Measurements from ENCODE around the gene EPS8L3. TPM values are rescaled to one million over a fixed set of nuclear protein-coding genes. Genes with fewer than 3 reads are reported as not detected.

Gene EPS8L3
- total RNA-seq, 1 experiment from 2014 or later, result 0.96 TPM

- Histone ChIP-seq H3K4me3 (replicated peaks in 1 of 2; ENCODE audit: low read depth in 1 of 2, low read length in 2 of 2) (no peak overlapping the region), H3K27me3 (ENCODE audit: insufficient read depth, low read length) (no peaks in the 10 kb centered on the region), H3K4me1 (ENCODE audit: control insufficient read depth in 1 of 2, insufficient read depth in 2 of 2, low read length in 2 of 2) (peaks cover 12 to 22% of the 10 kb centered on the region in 2 experiments), H3K9me3 (ENCODE audit: control insufficient read depth in 1 of 2, insufficient read depth in 1 of 2, low read depth in 1 of 2, low read length in 2 of 2) (no peaks in the 10 kb centered on the region), H3K9me2 (ENCODE audit: insufficient read depth) (no peaks in the 10 kb centered on the region), H3K9ac (ENCODE audit: low read length) (no peak overlapping the region), H3K36me3 (ENCODE audit: control insufficient read depth in 1 of 2, insufficient read depth in 2 of 2, low read length in 2 of 2) (no peaks in the 10 kb centered on the region), H3K27ac (ENCODE audit: low read depth, low read length) (no peak overlapping the region), H3K4me2 (ENCODE audit: low read length) (no peak overlapping the region), H4K20me1 (ENCODE audit: insufficient read depth) (no peaks in the 10 kb centered on the region), H3K79me2 (ENCODE audit: insufficient read depth, low read length) (no peaks in the 10 kb centered on the region), H2AFZ (ENCODE audit: low read depth, low read length, poor library complexity, severe bottlenecking) (no peak overlapping the region)
- ChIA-PET RAD21 (ENCODE audit: low non-redundant PET in 1 of 2, low total read pairs in 2 of 2, uncharacterized antibody in 2 of 2, unreplicated experiment in 2 of 2) (no interaction called here), POLR2A (no interaction called here), CTCF (no interaction called here)
- intact Hi-C loops (cut with micrococcal nuclease), result no loop called here
- DNase-seq (ENCODE audit: low read depth, low spot score) (no peak), ATAC-seq (no peak)
- no peak for TF ChIP-seq ZNF274 (IDR thresholded peaks at IDR 0.05; ENCODE audit: low read depth, low read length)
- no peak for TF ChIP-seq JUND (IDR thresholded peaks at IDR 0.05)
- no peak for TF ChIP-seq SP1 (IDR thresholded peaks at IDR 0.05; ENCODE audit: low read depth)
- no peak for TF ChIP-seq POLR2AphosphoS5 (IDR thresholded peaks at IDR 0.05; ENCODE audit: low read depth, low read length)
- no peak for TF ChIP-seq YY1 (IDR thresholded peaks at IDR 0.05; ENCODE audit: extremely low read depth, insufficient replicate concordance, low read depth, low read length)
- no peak for TF ChIP-seq EZH2phosphoT487 (IDR thresholded peaks at IDR 0.05; ENCODE audit: borderline replicate concordance)
- TF ChIP-seq CTCF (IDR thresholded peaks at IDR 0.05 in 2 of 3, conservative IDR thresholded peaks at IDR 0.05 in 1 of 3; ENCODE audit: borderline replicate concordance in 1 of 3, insufficient read depth in 1 of 3, low read depth in 2 of 3, low read length in 2 of 3), result no peak
- TF ChIP-seq ELF1 (IDR thresholded peaks at IDR 0.05; ENCODE audit: borderline replicate concordance, low read depth), result no peak
- TF ChIP-seq, protein P1, sequence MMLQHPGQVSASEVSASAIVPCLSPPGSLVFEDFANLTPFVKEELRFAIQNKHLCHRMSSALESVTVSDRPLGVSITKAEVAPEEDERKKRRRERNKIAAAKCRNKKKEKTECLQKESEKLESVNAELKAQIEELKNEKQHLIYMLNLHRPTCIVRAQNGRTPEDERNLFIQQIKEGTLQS (IDR thresholded peaks at IDR 0.05), result no peak
- TF ChIP-seq, protein P2, sequence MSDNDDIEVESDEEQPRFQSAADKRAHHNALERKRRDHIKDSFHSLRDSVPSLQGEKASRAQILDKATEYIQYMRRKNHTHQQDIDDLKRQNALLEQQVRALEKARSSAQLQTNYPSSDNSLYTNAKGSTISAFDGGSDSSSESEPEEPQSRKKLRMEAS (IDR thresholded peaks at IDR 0.05), result no peak
- TF ChIP-seq POLR2A (IDR thresholded peaks at IDR 0.05; ENCODE audit: borderline replicate concordance, extremely low read depth, insufficient read depth, insufficient read length), result no peak
- no peak for TF ChIP-seq REST (IDR thresholded peaks at IDR 0.05; ENCODE audit: low read depth)
- no TSS peak for BruUV-seq (replicated peaks)
Observed at GRCh38 chr1:109759513-109760334, 4.0 kb downstream of the EPS8L3 start.

Data from HCT116 (cell line).